ENCODE data around the gene PXN. TPM values are rescaled to one million over a fixed set of nuclear protein-coding genes. Genes with fewer than 3 reads are reported as not detected.

Gene PXN
- total and polyA plus RNA-seq, 2 of the 13 experiments (the other 11 are each of a cell fraction or from before 2014, with no cell fraction given), result 13.6 to 14.2 TPM

DNA sequence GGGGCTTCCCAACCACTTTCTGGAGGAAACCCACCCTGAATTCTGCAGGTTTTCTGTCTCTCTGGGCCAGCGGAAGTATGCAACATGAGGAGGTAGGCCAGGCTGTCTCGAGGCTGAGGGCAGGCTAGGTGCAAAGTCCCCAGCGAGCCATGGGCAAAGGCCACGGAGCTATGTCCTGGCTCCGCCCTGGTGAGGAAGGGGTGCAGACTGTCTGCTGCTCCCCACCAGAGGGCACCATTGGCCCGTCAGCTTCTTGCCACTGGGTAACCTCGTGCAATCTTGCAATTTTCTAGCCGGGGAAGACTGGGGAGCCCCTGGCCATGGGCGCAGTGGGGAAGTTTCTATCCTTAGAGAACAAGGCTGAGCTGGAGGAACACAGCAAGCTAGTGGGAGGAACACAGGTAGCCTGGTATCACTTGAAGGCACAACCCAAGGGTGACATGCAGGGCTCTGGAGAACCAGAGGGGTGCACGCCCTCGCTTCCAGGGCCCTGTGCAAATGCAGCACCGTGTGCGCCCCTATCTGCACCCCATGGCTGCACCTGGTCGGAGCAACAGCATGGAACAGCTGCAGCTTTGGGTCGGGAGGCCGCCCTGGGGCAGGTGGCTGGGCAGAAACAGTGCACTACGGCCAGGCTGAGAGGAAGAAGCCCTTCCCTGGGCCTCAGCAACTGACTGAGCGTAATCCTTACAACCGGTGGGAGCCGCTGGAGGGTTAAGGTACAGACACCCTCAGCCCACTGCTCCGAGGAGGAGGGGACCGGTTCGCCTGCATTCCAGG lies 37.0 kb downstream of the PXN start (continued):
- peak; percentile 60; the same call in 1 of the 2 replicates for TF ChIP-seq BRF2 (CRISPR knock-in tag; IDR thresholded peaks at IDR 0.05)
- peak; percentile 46 for TF ChIP-seq SPEN (CRISPR knock-in tag; IDR thresholded peaks at IDR 0.05; ENCODE audit: low read depth)
- no peak for TF ChIP-seq JUN (CRISPR knock-in tag; IDR thresholded peaks at IDR 0.05)
- no peak; the same call in 1 of the 2 replicates for TF ChIP-seq PAF1 (CRISPR knock-in tag; IDR thresholded peaks at IDR 0.05)
- TF ChIP-seq JUND (CRISPR knock-in tag; IDR thresholded peaks at IDR 0.05), result peak; percentile 67
- no peak for TF ChIP-seq NR3C1 (CRISPR knock-in tag; IDR thresholded peaks at IDR 0.05)
- peak; percentile 94; the same call in 1 of the 2 replicates for TF ChIP-seq ZNF350 (CRISPR knock-in tag; IDR thresholded peaks at IDR 0.05; ENCODE audit: borderline replicate concordance, low read depth)
- TF ChIP-seq TP53 (CRISPR knock-in tag; conservative IDR thresholded peaks at IDR 0.05), result 0 out of 2 replicates have a peak, but pooled peaks have one; percentile 22
- TF ChIP-seq, protein P1, sequence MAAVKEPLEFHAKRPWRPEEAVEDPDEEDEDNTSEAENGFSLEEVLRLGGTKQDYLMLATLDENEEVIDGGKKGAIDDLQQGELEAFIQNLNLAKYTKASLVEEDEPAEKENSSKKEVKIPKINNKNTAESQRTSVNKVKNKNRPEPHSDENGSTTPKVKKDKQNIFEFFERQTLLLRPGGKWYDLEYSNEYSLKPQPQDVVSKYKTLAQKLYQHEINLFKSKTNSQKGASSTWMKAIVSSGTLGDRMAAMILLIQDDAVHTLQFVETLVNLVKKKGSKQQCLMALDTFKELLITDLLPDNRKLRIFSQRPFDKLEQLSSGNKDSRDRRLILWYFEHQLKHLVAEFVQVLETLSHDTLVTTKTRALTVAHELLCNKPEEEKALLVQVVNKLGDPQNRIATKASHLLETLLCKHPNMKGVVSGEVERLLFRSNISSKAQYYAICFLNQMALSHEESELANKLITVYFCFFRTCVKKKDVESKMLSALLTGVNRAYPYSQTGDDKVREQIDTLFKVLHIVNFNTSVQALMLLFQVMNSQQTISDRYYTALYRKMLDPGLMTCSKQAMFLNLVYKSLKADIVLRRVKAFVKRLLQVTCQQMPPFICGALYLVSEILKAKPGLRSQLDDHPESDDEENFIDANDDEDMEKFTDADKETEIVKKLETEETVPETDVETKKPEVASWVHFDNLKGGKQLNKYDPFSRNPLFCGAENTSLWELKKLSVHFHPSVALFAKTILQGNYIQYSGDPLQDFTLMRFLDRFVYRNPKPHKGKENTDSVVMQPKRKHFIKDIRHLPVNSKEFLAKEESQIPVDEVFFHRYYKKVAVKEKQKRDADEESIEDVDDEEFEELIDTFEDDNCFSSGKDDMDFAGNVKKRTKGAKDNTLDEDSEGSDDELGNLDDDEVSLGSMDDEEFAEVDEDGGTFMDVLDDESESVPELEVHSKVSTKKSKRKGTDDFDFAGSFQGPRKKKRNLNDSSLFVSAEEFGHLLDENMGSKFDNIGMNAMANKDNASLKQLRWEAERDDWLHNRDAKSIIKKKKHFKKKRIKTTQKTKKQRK (IDR thresholded peaks at IDR 0.05; ENCODE audit: low read length), result no peak
- peak; percentile 39; the same call in 1 of the 2 replicates for TF ChIP-seq SOX5 (CRISPR knock-in tag; IDR thresholded peaks at IDR 0.05; ENCODE audit: borderline replicate concordance)
- TF ChIP-seq ZNF530 (CRISPR knock-in tag; IDR thresholded peaks at IDR 0.05; ENCODE audit: low read depth), result no peak
- TF ChIP-seq TBX2 (CRISPR knock-in tag; IDR thresholded peaks at IDR 0.05; ENCODE audit: borderline replicate concordance), result no peak; the same call in 1 of the 2 replicates
- TF ChIP-seq SAP130 (CRISPR knock-in tag; IDR thresholded peaks at IDR 0.05; ENCODE audit: low read depth), result peak; percentile 74
- TF ChIP-seq GATA4 (IDR thresholded peaks at IDR 0.05; ENCODE audit: borderline replicate concordance, low read depth), result no peak
- peak; percentile 75; the same call in 1 of the 2 replicates for TF ChIP-seq ZNF142 (CRISPR knock-in tag; IDR thresholded peaks at IDR 0.05)
- no peak for TF ChIP-seq FUBP1 (CRISPR knock-in tag; IDR thresholded peaks at IDR 0.05; ENCODE audit: borderline replicate concordance)
- TF ChIP-seq ZFP37 (CRISPR knock-in tag; IDR thresholded peaks at IDR 0.05; ENCODE audit: borderline replicate concordance), result 0 out of 2 replicates have a peak, but pooled peaks have one; percentile 13

Measured in HepG2 (cell line).